Choroid plexus epithelial cell (primary cell): ENCODE results near the gene TMEM88.
A peak's percentile ranks its signal among the peaks of the same experiment; 100 is the strongest.

ENCODE experiments used
- DNase-seq: peaks from one replicate; pipeline ENCODE4 v3.0.0-alpha.2; 2010; ENCODE audit warnings: low read depth
- H3K4me3 ChIP-seq: 2 replicates; pipeline ENCODE4 v1.5.1; 2011; ENCODE audit warnings: low read depth, mild to moderate bottlenecking, control low read depth, low read length, moderate library complexity
- CTCF ChIP-seq: conservative IDR thresholded peaks from 2 replicates; pipeline ENCODE4 v1.5.1; 2011; ENCODE audit warnings: low read depth, mild to moderate bottlenecking, control low read depth, inconsistent platforms, low read length, moderate library complexity

The TMEM88 gene

GRCh38 chr17:7849130-7849750 is 5.6 kb upstream of the TMEM88 start:
- no peak overlapping the region for H3K4me3 ChIP-seq
- no peak for TF ChIP-seq CTCF
- DNase-seq: no peak

GRCh38 chr17:7849751-7850504 is 4.9 kb upstream of the TMEM88 start:
- no peak overlapping the region for H3K4me3 ChIP-seq
- no peak for TF ChIP-seq CTCF
- no peak for DNase-seq

- no peak for TF ChIP-seq CTCF
- H3K4me3 ChIP-seq: no peak overlapping the region
- DNase-seq: no peak
Observed at GRCh38 chr17:7850701-7851437, 4.0 kb upstream of the TMEM88 start.

- H3K4me3 ChIP-seq: peak overlapping the region; percentile 18
- TF ChIP-seq CTCF: peak; percentile 90
- DNase-seq: peak; percentile 91
Observed at GRCh38 chr17:7851438-7852261, 3.2 kb upstream of the TMEM88 start.

- no peak for TF ChIP-seq CTCF
- H3K4me3 ChIP-seq: no peak overlapping the region
Observed at GRCh38 chr17:7852262-7852670, 2.6 kb upstream of the TMEM88 start.

GRCh38 chr17:7852919-7853690 is 1.8 kb upstream of the TMEM88 start:
- no peak overlapping the region for H3K4me3 ChIP-seq
- TF ChIP-seq CTCF: no peak
- DNase-seq: no peak

More at GRCh38 chr17:7852262-7852670, 2.6 kb upstream of the TMEM88 start:
- DNase-seq: no peak
